ENCODE data around the gene AP1S2.

The AP1S2 gene

DNA sequence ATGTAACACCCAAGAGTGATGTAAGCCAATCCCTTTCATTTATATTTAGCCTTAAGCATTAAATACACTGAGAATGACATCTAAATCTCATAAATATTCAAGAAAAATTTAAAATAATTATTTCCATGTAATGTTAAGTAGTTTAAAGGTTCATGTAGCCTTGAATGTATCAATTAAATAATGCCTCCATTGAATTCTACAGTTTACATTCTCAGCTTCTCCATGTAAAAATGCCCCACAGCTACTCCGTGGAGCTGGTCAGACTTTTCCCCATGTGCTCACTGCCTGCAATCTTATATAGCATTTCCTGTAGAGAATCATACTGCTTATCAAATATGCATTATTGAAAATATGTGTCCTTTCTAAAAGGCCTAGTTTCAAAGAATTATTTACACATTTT lies 25.4 kb downstream of the AP1S2 start:
- TF ChIP-seq, protein P1, sequence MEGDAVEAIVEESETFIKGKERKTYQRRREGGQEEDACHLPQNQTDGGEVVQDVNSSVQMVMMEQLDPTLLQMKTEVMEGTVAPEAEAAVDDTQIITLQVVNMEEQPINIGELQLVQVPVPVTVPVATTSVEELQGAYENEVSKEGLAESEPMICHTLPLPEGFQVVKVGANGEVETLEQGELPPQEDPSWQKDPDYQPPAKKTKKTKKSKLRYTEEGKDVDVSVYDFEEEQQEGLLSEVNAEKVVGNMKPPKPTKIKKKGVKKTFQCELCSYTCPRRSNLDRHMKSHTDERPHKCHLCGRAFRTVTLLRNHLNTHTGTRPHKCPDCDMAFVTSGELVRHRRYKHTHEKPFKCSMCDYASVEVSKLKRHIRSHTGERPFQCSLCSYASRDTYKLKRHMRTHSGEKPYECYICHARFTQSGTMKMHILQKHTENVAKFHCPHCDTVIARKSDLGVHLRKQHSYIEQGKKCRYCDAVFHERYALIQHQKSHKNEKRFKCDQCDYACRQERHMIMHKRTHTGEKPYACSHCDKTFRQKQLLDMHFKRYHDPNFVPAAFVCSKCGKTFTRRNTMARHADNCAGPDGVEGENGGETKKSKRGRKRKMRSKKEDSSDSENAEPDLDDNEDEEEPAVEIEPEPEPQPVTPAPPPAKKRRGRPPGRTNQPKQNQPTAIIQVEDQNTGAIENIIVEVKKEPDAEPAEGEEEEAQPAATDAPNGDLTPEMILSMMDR (conservative IDR thresholded peaks at IDR 0.05; ENCODE audit: low read depth): no peak
- POLR2A ChIA-PET (ENCODE audit: low non-redundant PET): no interaction called here
- CTCF ChIA-PET: no interaction called here
- H3K27ac ChIP-seq: no peak overlapping the region
- DNase-seq (ENCODE audit: low spot score): no peak

DNA sequence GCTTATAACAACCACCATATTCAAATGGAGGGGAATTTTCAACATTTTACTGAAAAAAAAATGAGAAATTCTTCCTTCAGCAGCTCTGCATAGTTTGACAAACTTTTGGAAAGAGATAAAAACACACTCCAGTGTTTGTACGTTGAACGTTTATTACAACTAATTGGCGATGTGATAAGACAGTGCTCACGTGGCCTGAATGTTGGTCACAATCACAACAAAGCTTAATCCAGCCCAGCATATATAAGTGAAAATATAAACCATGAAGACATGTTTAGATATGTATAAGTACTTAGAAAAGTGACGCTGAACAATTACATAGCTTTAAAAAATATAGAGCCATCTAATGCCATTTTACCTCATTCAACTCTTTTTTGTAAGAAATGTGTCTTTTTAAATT lies 28.7 kb downstream of the AP1S2 start:
- DNase-seq (ENCODE audit: low spot score): no peak
- TF ChIP-seq, protein P1 (conservative IDR thresholded peaks at IDR 0.05; ENCODE audit: low read depth): no peak
- no peak overlapping the region for H3K27ac ChIP-seq
- ChIA-PET POLR2A (ENCODE audit: low non-redundant PET) (interaction anchor here (0.7 kb wide), 1 partner anchor 87 kb away, joined by 3 read pairs; no protein-coding TSS in a partner anchor), CTCF (no interaction called here)

GRCh38 chrX:15822922-15823321 lies 31.7 kb downstream of the AP1S2 start:
- no peak overlapping the region for H3K27ac ChIP-seq
- CTCF ChIA-PET: no interaction called here
- POLR2A ChIA-PET (ENCODE audit: low non-redundant PET): no interaction called here
- no peak for DNase-seq (ENCODE audit: low spot score)
- TF ChIP-seq, protein P1 (conservative IDR thresholded peaks at IDR 0.05; ENCODE audit: low read depth): no peak

DNA sequence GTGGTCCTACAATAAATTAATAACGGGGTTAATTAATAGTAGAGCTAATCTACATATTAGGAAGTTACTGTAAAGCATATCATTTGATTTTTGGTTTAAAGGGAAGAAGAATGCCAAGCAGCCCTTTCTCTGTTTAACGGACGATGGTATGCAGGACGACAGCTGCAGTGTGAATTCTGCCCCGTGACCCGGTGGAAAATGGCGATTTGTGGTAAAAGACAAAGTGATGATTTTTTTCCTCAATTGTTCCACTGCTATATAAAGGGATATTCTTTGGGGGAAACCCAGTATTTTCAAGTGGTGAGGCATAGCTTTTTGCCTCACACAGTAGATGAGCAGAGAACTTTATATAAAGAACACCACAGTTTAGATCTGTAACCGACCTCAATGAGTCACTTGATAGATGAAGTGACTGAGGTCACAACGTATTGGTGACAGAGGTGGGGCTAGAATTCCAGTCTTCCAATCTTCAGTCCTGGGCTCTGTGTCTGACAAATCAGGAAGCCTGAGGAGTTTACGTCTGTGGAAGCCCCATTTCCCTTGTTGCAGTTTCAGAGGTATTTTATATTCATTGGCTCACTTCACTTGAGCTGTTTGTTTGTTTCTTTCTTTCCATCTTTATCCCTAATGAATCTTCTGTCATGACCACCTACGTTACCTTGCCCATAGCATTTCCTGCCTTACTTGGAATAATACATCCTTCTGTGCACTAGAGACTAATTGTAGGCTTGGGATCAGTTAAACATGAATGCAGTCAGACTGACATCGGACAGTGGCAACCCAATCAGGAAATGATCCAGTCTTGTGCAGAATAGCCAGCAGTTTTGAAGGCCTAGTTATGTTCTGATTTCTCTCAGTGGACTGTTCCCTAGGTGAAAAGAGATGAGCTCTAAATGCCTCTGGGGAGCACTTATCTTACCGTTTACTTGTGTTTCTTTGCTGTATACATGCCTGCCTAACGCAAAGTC lies 34.2 kb downstream of the AP1S2 start:
- H3K27ac ChIP-seq: no peak overlapping the region
- ChIA-PET CTCF (no interaction called here), POLR2A (ENCODE audit: low non-redundant PET) (no interaction called here)
- no peak for DNase-seq (ENCODE audit: low spot score)
- TF ChIP-seq, protein P1 (conservative IDR thresholded peaks at IDR 0.05; ENCODE audit: low read depth): no peak

DNA sequence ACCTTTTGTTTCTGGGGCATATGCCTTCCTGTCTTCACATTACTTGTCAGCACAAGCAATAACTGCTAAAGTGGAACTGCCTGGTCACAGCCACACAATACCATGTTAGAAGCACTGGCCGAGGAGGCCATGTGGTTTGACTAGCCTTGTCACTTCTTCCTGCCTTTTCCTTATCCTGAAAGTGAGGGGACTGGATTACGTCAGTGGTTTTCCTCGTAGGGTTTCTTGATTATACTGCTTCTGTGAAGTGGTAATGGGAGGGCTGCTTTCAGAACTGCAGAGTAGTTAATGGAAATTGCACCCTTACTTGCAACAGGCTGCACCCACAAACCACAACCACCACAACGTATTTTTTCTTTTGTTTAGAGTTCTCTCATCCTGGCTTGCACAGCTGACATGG lies 37.7 kb downstream of the AP1S2 start:
- CTCF ChIA-PET: no interaction called here
- POLR2A ChIA-PET (ENCODE audit: low non-redundant PET): no interaction called here
- no peak overlapping the region for H3K27ac ChIP-seq
- DNase-seq (ENCODE audit: low spot score): no peak
- TF ChIP-seq, protein P1 (conservative IDR thresholded peaks at IDR 0.05; ENCODE audit: low read depth): no peak

GRCh38 chrX:15816438-15816809 lies 38.2 kb downstream of the AP1S2 start:
- no peak for DNase-seq (ENCODE audit: low spot score)
- TF ChIP-seq, protein P1 (conservative IDR thresholded peaks at IDR 0.05; ENCODE audit: low read depth): no peak
- ChIA-PET CTCF (no interaction called here), POLR2A (ENCODE audit: low non-redundant PET) (no interaction called here)
- H3K27ac ChIP-seq: no peak overlapping the region

Data from RWPE1 (cell line).